WTC11 (cell line): Measurements from ENCODE around the gene TMEM181.

Source experiments
- CBFB ChIP-seq: sonication (generic); formaldehyde crosslinking; IDR thresholded peaks from 2 replicates; pipeline ENCODE4 v1.8.1; 2022; ENCODE audit warnings: mild to moderate bottlenecking, low read depth, missing genetic modification reagents
- CREB1 ChIP-seq: sonication (generic); formaldehyde crosslinking; IDR thresholded peaks from 2 replicates; pipeline ENCODE4 v1.8.0; 2023; ENCODE audit warnings: mild to moderate bottlenecking, missing genetic modification reagents
- CTCF ChIP-seq: fragments of 200-600 bp; IDR thresholded peaks from 2 replicates; pipeline ENCODE4 v1.8.0; 2022; ENCODE audit warnings: antibody characterized with exemption
- KAT7 ChIP-seq: sonication (generic); formaldehyde crosslinking; IDR thresholded peaks from 2 replicates; pipeline ENCODE4 v1.8.1; 2023; ENCODE audit warnings: missing genetic modification reagents, mild to moderate bottlenecking, borderline replicate concordance
- MYBL2 ChIP-seq: sonication (generic); formaldehyde crosslinking; IDR thresholded peaks from 2 replicates; pipeline ENCODE4 v1.8.1; 2023; ENCODE audit warnings: mild to moderate bottlenecking, moderate library complexity, missing genetic modification reagents
- NFYB ChIP-seq: sonication (generic); formaldehyde crosslinking; conservative IDR thresholded peaks from 2 replicates; pipeline ENCODE4 v1.8.0; 2022; ENCODE audit warnings: low read depth, missing genetic modification reagents
- RELA ChIP-seq: sonication (generic); formaldehyde crosslinking; IDR thresholded peaks from 2 replicates; pipeline ENCODE4 v1.8.1; 2022; ENCODE audit warnings: missing genetic modification reagents, mild to moderate bottlenecking, borderline replicate concordance
- SP1 ChIP-seq: sonication (generic); formaldehyde crosslinking; conservative IDR thresholded peaks from 2 replicates; pipeline ENCODE4 v1.8.1; 2022; ENCODE audit warnings: missing genetic modification reagents

- TF ChIP-seq CTCF (no peak), CREB1 (no peak), SP1 (CRISPR knock-in tag) (no peak), CBFB (CRISPR knock-in tag) (no peak), RELA (CRISPR knock-in tag) (no peak), MYBL2 (no peak), NFYB (CRISPR knock-in tag) (no peak), KAT7 (no peak)
Measured at GRCh38 chr6:158662607-158662953, 102.7 kb downstream of the TMEM181 start.
